ENCODE measurements around the gene ELOVL1.

GRCh38 chr1:43373066-43373940 is 5.5 kb upstream of the ELOVL1 start:
- TF ChIP-seq CEBPB (IDR thresholded peaks at IDR 0.05), result no peak
- TF ChIP-seq MAX (IDR thresholded peaks at IDR 0.05), result no peak
- TF ChIP-seq TAF1 (IDR thresholded peaks at IDR 0.05; ENCODE audit: low read depth), result no peak
- no peak for TF ChIP-seq EP300 (IDR thresholded peaks at IDR 0.05; ENCODE audit: borderline replicate concordance)
- TF ChIP-seq EGR1 (IDR thresholded peaks at IDR 0.05), result no peak
